ENCODE data around the gene PACSIN2.
"Not testable (repeated sequence)": the region's sequence is repeated elsewhere in the genome, so short reads cannot be mapped to it uniquely, and the experiment has no call there.

Gene PACSIN2

GRCh38 chr22:42922374-42923191 is 92.4 kb downstream of the PACSIN2 start:
- no peak for DNase-seq

DNA sequence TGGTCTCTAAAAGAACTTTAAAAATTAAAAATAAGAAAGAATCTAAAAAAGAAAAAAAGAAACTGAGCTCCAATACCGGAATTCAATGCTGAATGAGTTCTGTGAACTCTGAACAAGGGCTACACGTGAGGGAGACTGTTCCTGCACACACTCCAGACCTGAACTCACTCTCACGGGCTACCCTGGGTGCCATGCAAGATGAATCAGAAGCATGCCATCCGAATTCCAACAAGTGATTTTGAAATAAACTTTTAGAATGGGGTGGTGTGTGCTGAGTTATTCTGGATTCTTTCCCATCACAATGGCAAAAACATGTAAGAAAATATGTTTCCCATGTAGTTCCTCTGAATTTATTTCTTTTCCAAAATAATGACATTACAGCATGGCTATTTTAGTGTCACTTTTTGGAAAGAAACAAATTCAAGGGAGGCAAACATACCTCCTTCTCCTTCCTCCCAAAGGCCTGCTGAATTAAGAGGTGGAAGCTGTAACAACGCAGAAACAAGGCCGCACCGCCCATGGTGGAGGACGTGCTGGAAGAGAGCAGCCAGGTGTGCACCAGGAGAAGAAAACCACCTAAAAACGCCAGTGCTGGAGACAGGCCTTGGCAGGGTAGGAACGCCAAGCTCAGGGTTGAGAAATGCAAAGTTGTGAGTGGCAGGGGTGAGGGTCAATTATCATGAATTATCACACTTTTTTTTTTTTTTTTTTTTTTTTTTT is 94.7 kb downstream of the PACSIN2 start:
- no peak for DNase-seq

GRCh38 chr22:42919199-42919598 is 95.8 kb downstream of the PACSIN2 start:
- no peak for DNase-seq

DNA sequence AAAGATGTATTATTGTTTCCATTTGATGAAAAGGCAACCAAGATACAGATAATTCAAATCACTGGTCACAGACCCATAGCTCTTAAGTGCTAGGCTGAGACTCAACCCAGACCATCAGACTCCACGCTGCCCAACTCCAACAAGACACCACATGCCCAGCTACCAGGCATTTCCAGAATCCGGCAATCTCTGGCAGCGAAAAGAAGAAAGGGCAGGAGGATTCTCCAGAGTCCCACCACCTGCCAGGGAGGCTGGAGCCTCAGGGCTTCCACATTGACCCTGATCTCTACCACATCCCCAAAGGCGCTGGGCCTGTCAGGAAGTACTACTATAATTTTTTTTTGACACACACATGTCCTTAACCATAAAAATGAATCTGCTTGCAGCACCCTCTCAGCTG is 96.4 kb downstream of the PACSIN2 start:
- DNase-seq, result peak; percentile 35

- DNase-seq, result not testable (repeated sequence)
Measured at GRCh38 chr22:42917358-42917757, 97.6 kb downstream of the PACSIN2 start.

- DNase-seq, result no peak
Measured at GRCh38 chr22:42915980-42916765, 98.8 kb downstream of the PACSIN2 start.

GRCh38 chr22:42914511-42915076 is 100.4 kb downstream of the PACSIN2 start:
- no peak for DNase-seq

GRCh38 chr22:42913874-42914510 is 101.0 kb downstream of the PACSIN2 start:
- no peak for DNase-seq

DNA sequence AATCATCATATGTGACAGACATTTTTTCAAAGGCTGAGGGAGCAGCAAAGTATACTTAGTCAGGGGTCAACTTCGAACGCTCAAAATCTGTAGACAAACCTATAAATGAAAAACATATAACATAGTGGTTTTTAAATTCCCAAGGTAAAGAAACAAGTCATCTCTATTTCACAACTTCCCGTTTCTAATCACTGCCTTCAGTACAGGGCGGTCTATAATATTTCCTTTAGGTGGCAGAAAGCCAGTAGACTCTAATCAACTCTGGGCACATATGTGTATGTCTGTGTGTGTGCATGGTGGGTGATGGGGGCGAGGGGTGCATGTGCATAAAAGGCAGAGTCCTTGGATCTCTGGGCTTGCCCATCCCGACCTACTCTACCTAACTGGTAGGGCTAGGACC is 102.9 kb downstream of the PACSIN2 start:
- no peak for DNase-seq

DNA sequence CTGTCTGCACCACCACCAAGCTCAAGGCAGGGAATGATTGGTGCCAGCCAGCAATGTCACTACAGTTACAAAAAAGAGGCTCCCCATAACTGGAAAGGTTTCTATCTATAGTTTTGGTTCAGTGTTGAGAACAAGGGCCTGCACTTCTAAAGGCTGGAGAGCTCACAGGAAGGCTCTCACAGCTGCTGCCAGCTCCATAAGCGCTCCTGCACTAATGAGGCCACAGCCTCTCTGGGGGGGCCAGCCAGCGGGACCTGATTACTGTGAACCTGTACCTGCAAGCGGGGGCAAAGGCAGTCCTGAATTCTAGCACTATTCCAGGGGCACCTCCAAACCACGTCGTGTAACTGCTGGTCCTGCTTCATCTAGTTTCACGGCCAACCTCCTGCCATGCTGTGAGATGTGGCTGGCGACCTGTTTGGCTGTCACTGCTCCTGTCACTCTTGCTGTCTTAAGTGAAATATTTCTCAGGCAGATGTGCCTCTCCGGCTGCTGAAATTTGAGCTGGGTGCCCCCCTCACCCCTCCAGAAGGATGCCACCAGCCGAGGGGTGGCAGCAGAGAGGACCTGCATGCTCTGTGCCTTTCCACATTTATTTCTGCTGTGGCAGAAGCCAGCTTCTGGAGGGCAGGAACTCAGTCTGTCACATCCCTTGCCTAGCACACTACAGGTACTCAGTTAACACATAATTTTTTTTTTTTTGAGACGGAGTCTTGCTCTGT is 104.6 kb downstream of the PACSIN2 start:
- DNase-seq, result no peak

GRCh38 chr22:42909363-42910058 is 105.4 kb downstream of the PACSIN2 start:
- no peak for DNase-seq

- DNase-seq, result no peak
Measured at GRCh38 chr22:42908374-42908746, 106.6 kb downstream of the PACSIN2 start.

GRCh38 chr22:42907404-42908373 is 107.3 kb downstream of the PACSIN2 start:
- no peak for DNase-seq

DNA sequence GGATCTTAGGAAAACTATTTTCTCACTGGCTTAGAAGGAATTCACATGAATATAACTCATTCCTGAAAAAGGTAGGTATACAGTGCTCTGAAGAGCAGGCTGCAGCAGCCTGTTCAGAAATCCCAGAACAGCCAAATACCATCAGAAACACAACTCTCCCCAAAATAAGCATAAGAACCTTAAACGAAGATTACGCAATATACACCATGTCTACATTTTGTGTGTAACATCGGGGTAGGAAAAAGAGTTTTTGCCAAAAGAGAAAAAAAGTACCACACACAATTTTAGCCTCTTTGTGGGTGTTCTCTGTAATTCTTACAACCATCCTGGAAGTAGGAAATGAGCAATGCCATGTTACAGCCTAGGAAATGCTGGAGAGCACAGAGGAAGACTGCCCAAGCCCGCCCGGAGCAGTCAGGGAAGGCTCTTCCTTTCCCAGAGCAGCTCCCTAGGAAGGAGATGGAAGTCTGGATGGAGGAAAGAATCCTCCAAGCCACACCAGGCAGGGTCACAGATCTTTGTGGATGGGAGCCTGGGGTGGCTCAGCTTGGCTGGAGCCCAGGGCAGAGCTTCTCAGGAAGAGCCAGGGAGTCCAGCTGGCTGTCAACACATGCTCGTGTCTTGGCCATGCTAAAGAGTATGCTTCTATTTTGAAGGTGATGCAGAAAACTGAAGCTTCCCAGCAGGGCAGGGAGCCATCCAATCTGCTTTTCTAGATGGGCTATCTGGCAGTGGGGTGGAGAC is 108.2 kb downstream of the PACSIN2 start:
- no peak for DNase-seq

DNA sequence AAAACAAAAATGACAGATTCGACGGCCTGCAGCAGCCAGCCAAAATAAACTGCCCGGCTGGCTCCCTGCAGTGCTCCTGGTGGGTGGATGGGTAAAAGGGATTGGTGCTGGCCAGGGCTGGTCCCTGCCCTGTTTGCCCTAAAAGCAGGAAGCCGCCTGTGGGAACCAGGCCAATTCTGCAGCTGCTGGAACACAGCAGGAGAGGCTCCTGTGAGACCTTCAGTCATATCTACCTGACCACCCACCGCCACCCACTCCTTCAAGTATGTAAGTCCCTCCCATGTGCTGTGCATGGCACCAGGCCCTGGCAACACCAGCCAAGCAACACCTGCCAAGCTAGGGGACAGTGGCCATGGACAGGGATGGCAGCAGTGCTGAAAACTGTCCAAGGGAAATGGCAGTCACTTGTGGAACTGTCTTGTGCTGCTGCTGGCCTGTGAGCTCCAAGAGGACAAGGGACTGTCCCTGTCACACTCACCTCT is 109.2 kb downstream of the PACSIN2 start:
- peak; percentile 48 for DNase-seq

GRCh38 chr22:42905217-42905616 is 109.7 kb downstream of the PACSIN2 start:
- DNase-seq, result no peak

- no peak for DNase-seq
Measured at GRCh38 chr22:42904050-42904449, 110.9 kb downstream of the PACSIN2 start.

DNA sequence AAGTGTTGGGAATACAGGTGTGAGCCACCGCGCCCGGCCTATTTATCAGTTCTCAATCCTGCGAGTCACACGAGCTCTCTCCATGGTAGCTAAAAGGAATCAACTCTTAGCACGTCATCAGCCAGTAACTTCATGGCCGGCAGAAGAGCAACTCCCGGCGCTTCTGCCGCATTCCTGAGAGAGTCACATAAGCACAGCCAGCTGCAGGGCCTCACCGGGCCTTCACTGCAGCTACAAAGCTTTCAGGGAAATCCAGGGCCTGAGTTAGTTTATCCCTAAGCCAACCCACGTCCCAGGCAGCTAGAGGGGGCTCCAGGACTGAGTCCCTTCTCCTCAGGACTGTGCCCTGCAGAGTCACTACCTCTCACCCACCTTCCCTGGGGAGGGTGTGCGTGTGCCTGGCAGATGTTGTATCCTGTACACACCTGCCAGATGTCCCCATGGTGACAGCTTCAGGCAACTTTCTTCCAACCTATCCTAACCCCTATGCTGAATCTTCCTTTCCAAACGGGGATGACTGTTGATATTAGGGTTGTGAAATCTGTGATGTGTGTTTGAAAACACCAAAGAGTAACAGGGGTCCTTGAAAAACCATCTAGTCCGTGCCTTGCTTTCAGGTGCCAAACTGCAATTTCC is 112.0 kb downstream of the PACSIN2 start:
- no peak for DNase-seq
